ENCODE measurements around the gene PIK3CB. TPM values are rescaled to one million over a fixed set of nuclear protein-coding genes. Genes with fewer than 3 reads are reported as not detected.

Gene PIK3CB
- total and polyA plus RNA-seq, 4 donors = 8.0 to 29.8 (median 19.3) TPM

- Histone ChIP-seq H3K27me3 (ENCODE audit: control insufficient read depth in 1 of 2, insufficient read depth in 2 of 2, low read length in 1 of 2) (no peaks in the 10 kb centered on the region), H3K4me3 (ENCODE audit: low read length in 2 of 2) (no peak overlapping the region), H3K4me1 (ENCODE audit: control insufficient read depth in 1 of 2, insufficient read depth in 2 of 2, low read length in 2 of 2) (peaks cover 0 to 2% of the 10 kb centered on the region in 2 donors), H3K36me3 (ENCODE audit: control insufficient read depth in 1 of 2, insufficient read depth in 2 of 2, low read length in 1 of 2) (peaks cover 0 to 3% of the 10 kb centered on the region in 2 donors), H3K9me3 (ENCODE audit: control insufficient read depth, low read length) (no peaks in the 10 kb centered on the region), H3K27ac (ENCODE audit: low read depth in 1 of 2, low read length in 2 of 2) (no peak overlapping the region)
- DNase-seq (no peak), ATAC-seq (ENCODE audit: low FRiP score) (no peak)
- 68 to 77% methylated on average over 2 of the region's 2 CpGs for WGBS, 2 donors
- intact Hi-C loops (cut with DNase I) = no loop called here
These were observed 109.6 kb downstream of the PIK3CB start for GRCh38 chr3:138725116-138725515.

- 82 to 84% methylated on average over 6 of the region's 6 CpGs for WGBS, 2 donors
- no peak for DNase-seq
- Histone ChIP-seq H3K27ac (ENCODE audit: low read depth in 1 of 2, low read length in 2 of 2) (no peak overlapping the region), H3K9me3 (ENCODE audit: control insufficient read depth, low read length) (no peaks in the 10 kb centered on the region), H3K4me3 (ENCODE audit: low read length in 2 of 2) (no peak overlapping the region), H3K27me3 (ENCODE audit: control insufficient read depth in 1 of 2, insufficient read depth in 2 of 2, low read length in 1 of 2) (no peaks in the 10 kb centered on the region), H3K36me3 (ENCODE audit: control insufficient read depth in 1 of 2, insufficient read depth in 2 of 2, low read length in 1 of 2) (peaks cover 0 to 7% of the 10 kb centered on the region in 2 donors), H3K4me1 (ENCODE audit: control insufficient read depth in 1 of 2, insufficient read depth in 2 of 2, low read length in 2 of 2) (peaks cover 0 to 1% of the 10 kb centered on the region in 2 donors)
- ATAC-seq (ENCODE audit: low FRiP score) = no peak
- intact Hi-C loops (cut with DNase I) = no loop called here
These were observed 110.3 kb downstream of the PIK3CB start for GRCh38 chr3:138724443-138724842.

GRCh38 chr3:138718849-138719248 is 115.9 kb downstream of the PIK3CB start:
- intact Hi-C loops (cut with DNase I) = no loop called here
- Histone ChIP-seq H3K9me3 (ENCODE audit: control insufficient read depth, low read length) (no peaks in the 10 kb centered on the region), H3K27ac (ENCODE audit: low read depth in 1 of 2, low read length in 2 of 2) (no peak overlapping the region), H3K27me3 (ENCODE audit: control insufficient read depth in 1 of 2, insufficient read depth in 2 of 2, low read length in 1 of 2) (no peaks in the 10 kb centered on the region), H3K36me3 (ENCODE audit: control insufficient read depth in 1 of 2, insufficient read depth in 2 of 2, low read length in 1 of 2) (peaks cover 0 to 4% of the 10 kb centered on the region in 2 donors), H3K4me1 (ENCODE audit: control insufficient read depth in 1 of 2, insufficient read depth in 2 of 2, low read length in 2 of 2) (no peaks in the 10 kb centered on the region), H3K4me3 (ENCODE audit: low read length in 2 of 2) (no peak overlapping the region)
- 96 to 98% methylated on average over 1 of the region's 1 CpG for WGBS, 2 donors
- ATAC-seq (ENCODE audit: low FRiP score) (no peak), DNase-seq (no peak)

- H3K4me3 ChIP-seq (ENCODE audit: low read length in 2 of 2) = no peak overlapping the region
- H3K27me3 ChIP-seq (ENCODE audit: control insufficient read depth in 1 of 2, insufficient read depth in 2 of 2, low read length in 1 of 2) = no peaks in the 10 kb centered on the region
- no peaks in the 10 kb centered on the region for H3K4me1 ChIP-seq (ENCODE audit: control insufficient read depth in 1 of 2, insufficient read depth in 2 of 2, low read length in 2 of 2)
- H3K36me3 ChIP-seq (ENCODE audit: control insufficient read depth in 1 of 2, insufficient read depth in 2 of 2, low read length in 1 of 2) = peaks cover 0 to 4% of the 10 kb centered on the region in 2 donors
- 96 to 100% methylated on average over 2 of the region's 2 CpGs for WGBS, 2 donors
- no peak overlapping the region for H3K27ac ChIP-seq (ENCODE audit: low read depth in 1 of 2, low read length in 2 of 2)
- intact Hi-C loops (cut with DNase I) = no loop called here
- no peaks in the 10 kb centered on the region for H3K9me3 ChIP-seq (ENCODE audit: control insufficient read depth, low read length)
- DNase-seq (no peak), ATAC-seq (ENCODE audit: low FRiP score) (no peak)
These were observed 117.4 kb downstream of the PIK3CB start for GRCh38 chr3:138717348-138717747.

- intact Hi-C loops (cut with DNase I) = no loop called here
- Histone ChIP-seq H3K27ac (ENCODE audit: low read depth in 1 of 2, low read length in 2 of 2) (no peak overlapping the region), H3K27me3 (ENCODE audit: control insufficient read depth in 1 of 2, insufficient read depth in 2 of 2, low read length in 1 of 2) (no peaks in the 10 kb centered on the region), H3K36me3 (ENCODE audit: control insufficient read depth in 1 of 2, insufficient read depth in 2 of 2, low read length in 1 of 2) (no peaks in the 10 kb centered on the region), H3K9me3 (ENCODE audit: control insufficient read depth, low read length) (no peaks in the 10 kb centered on the region), H3K4me3 (ENCODE audit: low read length in 2 of 2) (no peak overlapping the region), H3K4me1 (ENCODE audit: control insufficient read depth in 1 of 2, insufficient read depth in 2 of 2, low read length in 2 of 2) (no peaks in the 10 kb centered on the region)
- no peak for DNase-seq
- no peak for ATAC-seq (ENCODE audit: low FRiP score)
- whole genome bisulfite sequencing, 2 donors = 68 to 72% methylated on average over 4 of the region's 4 CpGs
These were observed 122.6 kb downstream of the PIK3CB start for GRCh38 chr3:138712086-138712485.

- Histone ChIP-seq H3K27ac (ENCODE audit: low read depth in 1 of 2, low read length in 2 of 2) (no peak overlapping the region), H3K4me1 (ENCODE audit: control insufficient read depth in 1 of 2, insufficient read depth in 2 of 2, low read length in 2 of 2) (no peaks in the 10 kb centered on the region), H3K4me3 (ENCODE audit: low read length in 2 of 2) (no peak overlapping the region), H3K27me3 (ENCODE audit: control insufficient read depth in 1 of 2, insufficient read depth in 2 of 2, low read length in 1 of 2) (no peaks in the 10 kb centered on the region), H3K36me3 (ENCODE audit: control insufficient read depth in 1 of 2, insufficient read depth in 2 of 2, low read length in 1 of 2) (no peaks in the 10 kb centered on the region), H3K9me3 (ENCODE audit: control insufficient read depth, low read length) (no peaks in the 10 kb centered on the region)
- DNase-seq (no peak), ATAC-seq (ENCODE audit: low FRiP score) (no peak)
- 86 to 94% methylated on average over 1 of the region's 1 CpG for WGBS, 2 donors
- intact Hi-C loops (cut with DNase I) = no loop called here
These were observed 129.1 kb downstream of the PIK3CB start for GRCh38 chr3:138705675-138706074.

- H3K36me3 ChIP-seq (ENCODE audit: control insufficient read depth in 1 of 2, insufficient read depth in 2 of 2, low read length in 1 of 2) = no peaks in the 10 kb centered on the region
- 2 to 6% methylated on average over 1 of the region's 1 CpG for WGBS, 2 donors
- H3K9me3 ChIP-seq (ENCODE audit: control insufficient read depth, low read length) = no peaks in the 10 kb centered on the region
- no peaks in the 10 kb centered on the region for H3K27me3 ChIP-seq (ENCODE audit: control insufficient read depth in 1 of 2, insufficient read depth in 2 of 2, low read length in 1 of 2)
- H3K27ac ChIP-seq (ENCODE audit: low read depth in 1 of 2, low read length in 2 of 2) = no peak overlapping the region
- ATAC-seq (ENCODE audit: low FRiP score) (peak; percentile 45), DNase-seq (no peak)
- no peak overlapping the region for H3K4me3 ChIP-seq (ENCODE audit: low read length in 2 of 2)
- peaks cover 0 to 3% of the 10 kb centered on the region in 2 donors for H3K4me1 ChIP-seq (ENCODE audit: control insufficient read depth in 1 of 2, insufficient read depth in 2 of 2, low read length in 2 of 2)
- intact Hi-C loops (cut with DNase I) = loop anchor here (5.0 to 10.0 kb wide), 2 partner anchors 102 to 220 kb away; partner anchors contain the start of gene CEP70 (in 1 of the 2)
These were observed 137.9 kb downstream of the PIK3CB start for GRCh38 chr3:138696666-138697370.

GRCh38 chr3:138694287-138695007 is 140.3 kb downstream of the PIK3CB start:
- WGBS, 2 donors = 43 to 46% methylated on average over 8 of the region's 8 CpGs
- no peaks in the 10 kb centered on the region for H3K27me3 ChIP-seq (ENCODE audit: control insufficient read depth in 1 of 2, insufficient read depth in 2 of 2, low read length in 1 of 2)
- no peak overlapping the region for H3K4me3 ChIP-seq (ENCODE audit: low read length in 2 of 2)
- H3K9me3 ChIP-seq (ENCODE audit: control insufficient read depth, low read length) = no peaks in the 10 kb centered on the region
- intact Hi-C loops (cut with DNase I) = loop anchor here (5.0 to 10.0 kb wide), 2 partner anchors 100 to 223 kb away; partner anchors contain the start of gene CEP70 (in 1 of the 2)
- H3K4me1 ChIP-seq (ENCODE audit: control insufficient read depth in 1 of 2, insufficient read depth in 2 of 2, low read length in 2 of 2) = peaks cover 0 to 3% of the 10 kb centered on the region in 2 donors
- ATAC-seq (ENCODE audit: low FRiP score) (no peak), DNase-seq (no peak)
- no peak overlapping the region for H3K27ac ChIP-seq (ENCODE audit: low read depth in 1 of 2, low read length in 2 of 2)
- no peaks in the 10 kb centered on the region for H3K36me3 ChIP-seq (ENCODE audit: control insufficient read depth in 1 of 2, insufficient read depth in 2 of 2, low read length in 1 of 2)
